Colonic mucosa (tissue), 4 donors: ENCODE data around the gene FREM2. TPM values are rescaled to one million over a fixed set of nuclear protein-coding genes. Genes with fewer than 3 reads are reported as not detected.

Experiments
- DNase-seq: peaks from one replicate; pipeline ENCODE4 v3.0.0-alpha.2; 2020
- H3K27ac ChIP-seq: fragments of 200-600 bp; one replicate; pipeline ENCODE4 v1.8.0; 2021
- H3K27me3 ChIP-seq: fragments of 200-600 bp; one replicate; pipeline ENCODE4 v1.8.0; 2021
- H3K36me3 ChIP-seq: fragments of 200-600 bp; one replicate; pipeline ENCODE4 v1.8.0; 2021
- H3K4me1 ChIP-seq: fragments of 200-600 bp; one replicate; pipeline ENCODE4 v1.8.0; 2021; ENCODE audit warnings: mild to moderate bottlenecking
- H3K4me3 ChIP-seq: fragments of 200-600 bp; one replicate; pipeline ENCODE4 v1.8.0; 2021
- H3K9ac ChIP-seq, 2 donors: one replicate each; pipeline ENCODE4 v1.7.0; 2013; ENCODE audit warnings: control low read depth in 2 of 2, low read depth in 2 of 2, low read length in 2 of 2
- H3K9me3 ChIP-seq: fragments of 200-600 bp; one replicate; pipeline ENCODE4 v1.8.0; 2021
- CTCF ChIP-seq: fragments of 200-600 bp; IDR thresholded peaks from one replicate; pipeline ENCODE4 v1.8.0; 2022; ENCODE audit warnings: antibody characterized with exemption, mild to moderate bottlenecking
- intact Hi-C: fragments of 100-400 bp; cut with DNase I; formaldehyde crosslinking; loops from one replicate; pipeline ENCODE4 v1.14.1; 2022
- total RNA-seq, 2 donors: library from RNA; stranded (reverse); fragmentation: NEBNext Ultra II Directional in 1 of 2; extraction: Animal tissue kit (Norgen Biotek cat#: 25700) in 1 of 2; gene quantifications; one replicate each; pipeline ENCODE4 v1.2.1, GENCODE V29; 2021
- donor health status: healthy.
- donor health status: DM: no; HTN: no; CAD: no.
- donor health status: DM: no; HTN: no; CAD: no.

Gene FREM2
- total RNA-seq, 2 donors from 2014 or later: 0.86 to 1.1 TPM

DNA sequence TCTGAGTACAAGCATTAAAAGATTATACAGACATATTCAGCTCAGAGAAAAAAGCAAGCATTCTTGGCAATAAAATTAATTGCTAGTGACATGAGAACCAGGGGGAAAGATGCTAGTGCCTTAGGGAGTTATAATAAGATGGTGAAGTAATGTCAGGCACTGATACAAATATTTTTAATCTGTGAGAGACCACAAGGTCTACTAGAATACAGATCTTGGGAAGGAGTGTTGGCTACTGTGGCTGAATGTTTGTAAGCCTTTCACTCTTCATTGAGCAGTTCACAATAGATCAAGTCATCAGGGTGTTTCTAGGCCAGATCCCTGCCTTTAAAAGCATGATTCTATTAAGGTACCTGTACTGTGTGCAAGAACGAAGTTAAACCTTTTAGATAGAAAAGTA is 16.4 kb downstream of the FREM2 start:
- no peaks in the 10 kb centered on the region for H3K27me3 ChIP-seq
- H3K9me3 ChIP-seq: no peaks in the 10 kb centered on the region
- no peak overlapping the region for H3K27ac ChIP-seq
- no peak for DNase-seq
- intact Hi-C loops: no loop called here
- H3K4me3 ChIP-seq: no peak overlapping the region
- no peak for TF ChIP-seq CTCF
- no peaks in the 10 kb centered on the region for H3K4me1 ChIP-seq
- no peak overlapping the region for H3K9ac ChIP-seq
- no peaks in the 10 kb centered on the region for H3K36me3 ChIP-seq

GRCh38 chr13:38705365-38705764 is 18.5 kb downstream of the FREM2 start:
- H3K9me3 ChIP-seq: no peaks in the 10 kb centered on the region
- no peaks in the 10 kb centered on the region for H3K36me3 ChIP-seq
- H3K4me3 ChIP-seq: no peak overlapping the region
- no peak overlapping the region for H3K27ac ChIP-seq
- TF ChIP-seq CTCF: no peak
- intact Hi-C loops: no loop called here
- no peak overlapping the region for H3K9ac ChIP-seq
- H3K27me3 ChIP-seq: no peaks in the 10 kb centered on the region
- H3K4me1 ChIP-seq: no peaks in the 10 kb centered on the region
- DNase-seq: no peak

DNA sequence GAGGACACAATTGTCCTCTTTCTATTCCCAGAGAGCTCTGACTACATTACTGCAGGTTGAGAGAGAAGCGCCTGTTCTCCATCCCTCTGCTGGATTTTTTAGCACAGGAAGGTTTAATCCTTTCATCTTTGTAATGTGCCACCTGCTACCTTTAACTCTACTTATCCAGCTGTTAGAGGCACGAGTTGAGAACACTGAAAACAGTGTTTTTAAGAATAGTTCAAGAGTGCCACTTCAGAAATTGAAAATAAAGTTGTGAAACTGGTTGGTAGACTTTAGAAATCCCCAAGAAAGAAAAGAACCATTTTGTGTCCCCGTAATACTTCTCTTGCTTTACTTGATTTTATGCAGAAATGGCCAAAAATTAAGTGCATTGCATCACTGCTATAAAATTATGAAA is 20.6 kb downstream of the FREM2 start:
- Histone ChIP-seq H3K9ac (no peak overlapping the region), H3K4me3 (no peak overlapping the region), H3K9me3 (no peaks in the 10 kb centered on the region), H3K4me1 (no peaks in the 10 kb centered on the region), H3K27ac (no peak overlapping the region), H3K36me3 (no peaks in the 10 kb centered on the region), H3K27me3 (no peaks in the 10 kb centered on the region)
- no peak for DNase-seq
- intact Hi-C loops: no loop called here
- no peak for TF ChIP-seq CTCF

- Histone ChIP-seq H3K4me3 (no peak overlapping the region), H3K4me1 (no peaks in the 10 kb centered on the region), H3K36me3 (no peaks in the 10 kb centered on the region), H3K9ac (no peak overlapping the region), H3K27ac (no peak overlapping the region), H3K9me3 (no peaks in the 10 kb centered on the region), H3K27me3 (no peaks in the 10 kb centered on the region)
- no peak for DNase-seq
- intact Hi-C loops: no loop called here
- TF ChIP-seq CTCF: no peak
Measured at GRCh38 chr13:38713046-38713445, 26.2 kb downstream of the FREM2 start.

GRCh38 chr13:38718374-38718773 is 31.5 kb downstream of the FREM2 start:
- no peak for DNase-seq
- no peaks in the 10 kb centered on the region for H3K36me3 ChIP-seq
- H3K27me3 ChIP-seq: no peaks in the 10 kb centered on the region
- H3K4me1 ChIP-seq: no peaks in the 10 kb centered on the region
- intact Hi-C loops: no loop called here
- H3K4me3 ChIP-seq: no peak overlapping the region
- no peak overlapping the region for H3K27ac ChIP-seq
- no peak for TF ChIP-seq CTCF
- no peaks in the 10 kb centered on the region for H3K9me3 ChIP-seq
- no peak overlapping the region for H3K9ac ChIP-seq

DNA sequence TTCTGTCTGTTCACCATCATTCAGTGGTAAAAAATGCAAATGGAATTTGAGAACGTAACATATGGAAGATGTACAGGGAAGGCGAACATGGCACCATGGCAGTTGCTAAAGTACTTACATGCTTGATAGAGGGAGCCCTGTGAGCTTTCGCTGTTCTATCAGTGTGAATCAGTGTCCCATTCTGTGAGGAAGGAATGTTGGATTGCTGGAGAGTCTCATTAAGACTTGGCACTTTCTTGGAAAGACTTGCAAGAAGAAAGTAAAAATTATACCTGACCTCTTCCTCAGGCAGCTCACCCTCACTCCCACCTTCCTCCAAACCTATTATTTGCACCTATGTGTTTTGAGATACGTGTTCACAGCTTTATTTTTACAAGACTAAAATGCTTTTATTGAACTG is 43.5 kb downstream of the FREM2 start:
- Histone ChIP-seq H3K9ac (no peak overlapping the region), H3K4me3 (no peak overlapping the region), H3K4me1 (no peaks in the 10 kb centered on the region), H3K27ac (no peak overlapping the region), H3K9me3 (no peaks in the 10 kb centered on the region), H3K27me3 (no peaks in the 10 kb centered on the region), H3K36me3 (no peaks in the 10 kb centered on the region)
- no peak for TF ChIP-seq CTCF
- DNase-seq: no peak
- intact Hi-C loops: no loop called here
